Stimulated activated effector memory CD8-positive, alpha-beta T cell treated with anti-CD3 and anti-CD28 coated beads, Interleukin-12 subunit alpha, Interleukin-12 subunit beta, amount 100 ng/mL, for 72 hours (primary cell): Measurements from ENCODE around the gene WDR59.
A peak's percentile ranks its signal among the peaks of the same experiment; 100 is the strongest.
"Not testable (repeated sequence)": the region's sequence is repeated elsewhere in the genome, so short reads cannot be mapped to it uniquely, and the experiment has no call there.

Experiments used
- ATAC-seq: fragments of 150-1000 bp; cut with Tn5 transposase; 2 replicates; pipeline ENCODE4 v1.10.0; 2021
- DNase-seq, 2 donors: peaks; one replicate each; pipeline ENCODE4 v3.0.0; 2021 to 2022; ENCODE audit warnings: low spot score in 2 of 2
- H3K27ac Mint-ChIP-seq: one replicate; pipeline ENCODE4 v1.8.0; 2022; ENCODE audit warnings: mild to moderate bottlenecking, mixed read lengths
- H3K36me3 Mint-ChIP-seq: one replicate; pipeline ENCODE4 v1.8.0; 2022; ENCODE audit warnings: mild to moderate bottlenecking, mixed read lengths
- H3K4me1 Mint-ChIP-seq: one replicate; pipeline ENCODE4 v1.8.0; 2022; ENCODE audit warnings: mixed read lengths
- H3K4me3 Mint-ChIP-seq: one replicate; pipeline ENCODE4 v1.8.0; 2022; ENCODE audit warnings: mild to moderate bottlenecking, mixed read lengths
- H3K9me3 Mint-ChIP-seq: one replicate; pipeline ENCODE4 v1.8.0; 2022; ENCODE audit warnings: mixed read lengths

Gene WDR59

DNA sequence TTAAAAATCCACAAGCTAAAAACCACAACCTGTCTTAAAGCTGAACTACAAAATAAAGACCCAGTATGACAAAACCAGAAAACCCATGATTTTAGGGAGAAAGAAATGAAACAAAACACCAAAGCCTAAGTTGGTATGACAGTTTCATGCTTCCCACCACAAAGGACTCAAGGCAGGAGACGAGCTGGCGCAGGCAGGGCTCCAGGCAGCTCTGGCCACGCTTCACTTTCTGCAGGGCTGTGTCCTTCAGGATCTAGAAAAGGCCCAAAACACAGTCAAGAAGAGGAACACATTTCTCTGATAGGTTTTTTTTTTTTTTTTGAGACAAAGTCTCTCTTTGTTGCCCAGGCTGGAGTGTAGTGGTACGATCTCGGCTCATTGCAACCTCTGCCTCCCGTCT is 75.3 kb downstream of the WDR59 start:
- no peak overlapping the region for H3K27ac Mint-ChIP-seq
- peaks cover 97% of the 10 kb centered on the region for H3K36me3 Mint-ChIP-seq

DNA sequence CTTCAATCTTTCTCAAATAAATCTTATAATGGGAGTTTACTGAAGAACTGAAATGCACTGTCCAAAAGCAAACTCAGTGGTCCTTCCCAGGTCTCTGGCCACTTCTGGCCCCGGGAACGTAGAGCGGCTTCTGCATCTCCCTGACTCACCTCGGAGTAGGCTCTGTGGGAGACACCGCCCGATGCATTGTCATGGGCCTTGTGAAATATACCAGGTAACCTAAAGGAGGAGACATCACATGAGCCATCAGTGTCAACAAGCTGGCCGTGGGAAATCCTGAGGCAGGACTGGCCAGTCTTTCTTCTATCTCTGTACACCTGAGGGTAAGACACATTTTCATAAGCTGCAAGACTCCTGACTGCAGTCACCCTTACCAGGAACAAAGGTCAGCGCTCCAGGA is 76.2 kb downstream of the WDR59 start:
- DNase-seq, H3K27ac Mint-ChIP-seq, H3K4me1 Mint-ChIP-seq, H3K4me3 Mint-ChIP-seq, H3K9me3 Mint-ChIP-seq: not testable (repeated sequence)
- peak; percentile 61 for ATAC-seq
- peaks cover 97% of the 10 kb centered on the region for H3K36me3 Mint-ChIP-seq

More for the DNA sequence above, 75.3 kb downstream of the WDR59 start:
- ATAC-seq (no peak), DNase-seq (no peak)
- H3K4me1 Mint-ChIP-seq = no peaks in the 10 kb centered on the region
- peak overlapping the region; percentile 11 for H3K4me3 Mint-ChIP-seq
- peaks cover 3% of the 10 kb centered on the region for H3K9me3 Mint-ChIP-seq

DNA sequence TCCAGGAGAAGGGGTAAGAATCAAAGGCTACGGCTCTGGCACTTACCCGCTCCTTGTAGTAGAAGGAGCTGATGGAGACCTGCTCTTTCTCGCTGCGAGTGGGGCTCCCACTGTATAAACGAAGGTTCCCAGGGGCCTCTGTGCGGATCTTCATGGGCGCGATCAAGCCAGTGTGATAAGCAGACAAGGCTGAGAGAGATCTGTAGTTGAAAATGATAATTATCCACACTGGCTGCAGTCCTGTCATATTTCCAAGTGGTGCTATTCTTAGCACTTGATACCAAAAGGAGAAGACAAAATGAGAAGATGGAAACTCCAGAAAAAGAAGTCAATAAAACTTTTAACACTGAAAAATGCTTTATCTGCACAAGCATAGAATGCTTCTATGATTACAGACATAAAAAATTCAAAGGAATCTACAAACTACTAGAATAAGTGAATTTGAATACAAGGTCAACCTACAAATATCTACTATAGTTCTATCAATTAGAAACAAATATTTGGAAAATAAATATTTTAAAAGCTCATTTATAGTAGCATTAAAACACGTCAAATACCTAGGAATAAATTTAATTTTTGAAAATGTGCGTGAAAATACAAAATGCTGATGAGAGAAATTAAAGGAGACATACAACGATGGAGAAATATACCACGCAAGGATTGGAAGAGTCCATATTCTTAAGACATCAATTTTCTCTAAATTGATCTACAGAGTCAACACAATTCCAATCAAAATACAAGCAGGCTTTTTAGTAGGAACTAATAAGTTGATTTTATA is 80.8 kb downstream of the WDR59 start:
- H3K36me3 Mint-ChIP-seq = peaks cover 88% of the 10 kb centered on the region

DNA sequence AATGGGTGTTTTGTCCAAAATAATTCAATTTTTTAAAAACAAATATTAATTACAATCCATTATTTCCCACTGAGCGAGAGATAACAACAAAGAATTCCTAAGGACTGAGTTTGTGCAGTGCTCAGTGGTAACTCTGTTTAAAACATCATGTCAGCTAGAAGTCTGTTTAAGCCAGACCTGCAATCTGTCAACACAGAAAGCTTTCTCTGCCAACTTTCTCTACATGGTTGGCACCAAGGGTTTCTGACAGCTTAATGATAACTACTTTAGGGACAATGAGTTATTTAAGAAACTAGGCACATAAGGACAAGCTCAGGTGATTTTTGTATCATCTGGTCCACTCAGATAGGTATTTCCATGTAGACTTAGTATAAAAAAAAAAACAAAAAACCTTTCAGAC is 81.8 kb downstream of the WDR59 start:
- ATAC-seq (no peak), DNase-seq (no peak)
- Mint-ChIP-seq H3K36me3 (peaks cover 90% of the 10 kb centered on the region), H3K27ac (no peak overlapping the region), H3K4me3 (no peak overlapping the region), H3K9me3 (no peaks in the 10 kb centered on the region), H3K4me1 (no peaks in the 10 kb centered on the region)

More for the DNA sequence above, 80.8 kb downstream of the WDR59 start:
- no peak overlapping the region for H3K4me3 Mint-ChIP-seq
- no peaks in the 10 kb centered on the region for H3K4me1 Mint-ChIP-seq
- no peak overlapping the region for H3K27ac Mint-ChIP-seq
- no peak for ATAC-seq
- no peaks in the 10 kb centered on the region for H3K9me3 Mint-ChIP-seq
- no peak for DNase-seq

DNA sequence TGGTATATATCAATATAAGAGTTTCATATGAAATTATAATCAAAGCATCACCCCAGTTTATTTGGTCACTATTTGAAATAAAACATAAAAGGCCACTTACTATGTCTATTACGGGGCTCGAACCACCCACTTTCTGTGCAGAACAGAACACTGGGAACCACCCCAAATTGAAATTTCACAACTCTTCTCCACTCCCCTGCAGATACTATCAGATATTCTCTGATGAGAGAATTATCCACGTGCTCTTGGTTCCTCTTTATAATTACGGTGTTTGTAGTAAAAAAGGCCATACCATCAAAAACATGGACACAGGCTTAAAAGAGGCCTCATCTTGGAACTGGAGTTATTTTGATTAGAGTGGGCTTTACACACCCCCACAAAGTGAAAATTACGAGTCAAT is 82.8 kb downstream of the WDR59 start:
- no peak for ATAC-seq
- peaks cover under 1% of the 10 kb centered on the region for H3K4me1 Mint-ChIP-seq
- H3K4me3 Mint-ChIP-seq = no peak overlapping the region
- no peak for DNase-seq
- H3K27ac Mint-ChIP-seq = no peak overlapping the region
- no peaks in the 10 kb centered on the region for H3K9me3 Mint-ChIP-seq
- H3K36me3 Mint-ChIP-seq = peaks cover 83% of the 10 kb centered on the region

DNA sequence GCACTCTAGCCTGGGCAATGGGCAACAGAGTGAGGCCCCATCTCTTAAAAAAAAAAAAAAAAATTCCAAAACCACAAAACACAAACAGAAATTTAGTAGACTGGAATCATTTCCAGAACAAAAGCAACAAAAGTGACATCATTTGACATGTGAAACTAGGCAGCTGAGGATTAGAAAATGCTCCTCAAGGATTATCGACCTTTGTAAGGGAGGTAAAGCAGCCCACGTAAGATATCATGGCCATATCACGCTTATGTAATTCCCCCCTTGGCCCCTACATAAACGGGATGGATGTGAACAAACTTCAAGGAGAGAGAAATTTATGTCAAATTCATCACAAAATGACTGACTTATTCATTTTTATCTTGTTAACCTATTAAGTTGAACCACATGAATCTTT is 83.3 kb downstream of the WDR59 start:
- peaks cover 78% of the 10 kb centered on the region for H3K36me3 Mint-ChIP-seq
- no peaks in the 10 kb centered on the region for H3K9me3 Mint-ChIP-seq
- ATAC-seq (no peak), DNase-seq (no peak)
- no peak overlapping the region for H3K27ac Mint-ChIP-seq
- H3K4me3 Mint-ChIP-seq = no peak overlapping the region
- peaks cover 4% of the 10 kb centered on the region for H3K4me1 Mint-ChIP-seq

DNA sequence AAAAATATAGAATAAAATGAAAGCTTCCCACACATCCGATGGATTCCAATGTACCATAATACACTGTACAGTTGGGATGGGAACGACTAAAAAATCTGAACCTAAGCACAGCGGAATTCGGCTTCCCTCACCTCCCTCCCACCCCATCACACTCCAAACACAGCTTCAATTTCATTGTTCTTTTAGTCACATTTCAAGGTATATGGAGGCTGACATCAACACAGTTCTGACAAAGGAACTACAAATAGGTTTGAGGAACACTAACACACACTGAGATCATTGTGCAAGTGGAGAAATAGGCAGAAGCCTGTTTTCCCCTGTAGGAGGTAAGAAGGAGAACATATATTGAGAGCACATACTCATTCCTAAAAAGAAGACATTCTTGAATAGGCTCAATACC is 85.1 kb downstream of the WDR59 start:
- Mint-ChIP-seq H3K36me3 (peaks cover 77% of the 10 kb centered on the region), H3K4me3 (no peak overlapping the region), H3K4me1 (peaks cover 4% of the 10 kb centered on the region), H3K9me3 (no peaks in the 10 kb centered on the region), H3K27ac (peak overlapping the region; percentile 1)
- ATAC-seq (no peak), DNase-seq (no peak)

DNA sequence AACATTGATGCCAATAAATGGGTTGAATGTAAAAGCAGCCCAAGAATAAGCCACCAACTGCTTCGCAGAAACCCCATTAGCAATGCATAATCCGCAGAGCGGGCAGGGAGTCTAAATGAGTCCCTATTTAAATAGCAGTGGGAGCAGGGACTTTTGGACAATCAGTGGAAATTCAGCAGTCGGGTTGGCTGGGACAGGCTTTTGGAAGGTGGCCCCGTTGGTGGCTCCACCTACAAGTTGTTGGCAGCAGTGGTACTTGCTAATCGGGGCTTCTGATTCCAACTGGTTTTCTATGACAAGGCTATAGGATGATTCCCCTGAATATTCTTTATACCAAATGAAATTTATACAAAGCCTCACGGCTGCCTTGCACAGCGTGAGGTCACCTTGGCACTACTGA is 86.3 kb downstream of the WDR59 start:
- no peak overlapping the region for H3K27ac Mint-ChIP-seq
- ATAC-seq (no peak), DNase-seq (no peak)
- peaks cover 5% of the 10 kb centered on the region for H3K4me1 Mint-ChIP-seq
- H3K4me3 Mint-ChIP-seq = no peak overlapping the region
- H3K9me3 Mint-ChIP-seq = no peaks in the 10 kb centered on the region
- peaks cover 71% of the 10 kb centered on the region for H3K36me3 Mint-ChIP-seq

DNA sequence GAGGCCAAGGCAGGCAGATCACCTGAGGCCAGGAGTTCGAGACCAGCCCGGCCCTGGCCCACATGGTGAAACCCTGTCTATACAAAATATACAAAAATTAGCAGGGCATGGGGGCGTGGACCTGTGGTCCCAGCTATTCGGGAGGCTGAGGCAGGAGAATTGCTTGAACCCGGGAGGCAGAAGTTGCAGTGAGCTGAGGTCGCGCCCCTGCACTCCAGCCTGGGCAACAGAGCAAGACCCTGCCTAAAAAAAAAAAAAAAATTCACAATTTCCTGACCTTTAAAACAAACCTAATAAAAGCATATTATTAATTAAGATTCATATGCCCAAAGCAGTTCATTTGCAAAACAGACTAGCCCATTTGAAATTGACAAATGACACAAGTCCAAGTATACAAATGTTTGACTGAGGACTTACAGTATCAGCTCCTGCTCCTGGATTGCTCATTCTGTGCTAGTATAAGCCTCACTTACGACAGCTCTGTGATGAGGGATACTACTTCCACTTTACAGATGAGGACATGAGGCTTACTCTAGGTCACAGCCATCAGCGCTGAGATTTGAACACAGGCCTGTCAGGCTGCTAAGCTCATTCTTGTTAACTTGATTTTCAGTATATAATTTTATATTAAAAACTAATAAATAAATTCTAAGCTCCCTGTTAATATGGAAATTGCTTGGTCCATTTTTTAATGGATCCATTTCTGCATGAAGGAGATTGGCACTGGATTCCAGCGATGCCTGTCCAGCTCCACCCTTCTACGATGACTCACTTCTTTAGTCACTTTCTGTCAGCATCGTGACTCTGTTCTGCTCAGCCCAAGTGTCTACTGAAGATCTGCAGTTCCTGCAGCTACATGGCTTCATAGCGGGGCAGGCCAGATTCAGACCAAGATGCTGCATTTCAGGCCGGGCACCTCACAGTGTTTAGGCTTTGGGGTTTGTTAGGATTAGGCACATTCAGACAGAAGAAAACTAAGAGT is 88.2 kb downstream of the WDR59 start:
- H3K9me3 Mint-ChIP-seq = no peaks in the 10 kb centered on the region
- no peak overlapping the region for H3K27ac Mint-ChIP-seq
- peaks cover 71% of the 10 kb centered on the region for H3K36me3 Mint-ChIP-seq
- H3K4me3 Mint-ChIP-seq = no peak overlapping the region
- DNase-seq = no peak
- ATAC-seq = peak; percentile 56
- H3K4me1 Mint-ChIP-seq = peaks cover 13% of the 10 kb centered on the region

DNA sequence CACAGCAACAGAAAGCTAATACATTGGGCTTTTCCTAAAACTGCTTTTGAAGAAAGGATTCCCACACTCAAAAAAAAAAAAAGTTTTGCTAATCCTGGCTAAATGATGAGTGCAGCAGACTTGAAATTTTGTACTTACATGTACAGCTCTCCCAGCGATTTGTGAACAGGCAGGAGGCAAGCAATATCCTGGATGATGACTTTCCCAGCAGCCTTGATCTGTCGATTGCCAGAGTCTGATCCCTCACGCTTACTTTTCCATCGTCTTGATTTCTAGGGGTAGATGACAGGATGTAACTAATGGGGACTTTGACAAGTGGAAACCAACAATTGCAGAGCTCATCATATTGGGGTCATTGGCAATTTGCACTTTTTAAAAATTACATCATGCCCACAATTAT is 91.4 kb downstream of the WDR59 start:
- peak overlapping the region; percentile 44 for H3K27ac Mint-ChIP-seq
- ATAC-seq = no peak
- H3K4me1 Mint-ChIP-seq = peaks cover 27% of the 10 kb centered on the region
- H3K4me3 Mint-ChIP-seq = no peak overlapping the region
- H3K36me3 Mint-ChIP-seq = peaks cover 80% of the 10 kb centered on the region
- DNase-seq = no peak
- no peaks in the 10 kb centered on the region for H3K9me3 Mint-ChIP-seq

DNA sequence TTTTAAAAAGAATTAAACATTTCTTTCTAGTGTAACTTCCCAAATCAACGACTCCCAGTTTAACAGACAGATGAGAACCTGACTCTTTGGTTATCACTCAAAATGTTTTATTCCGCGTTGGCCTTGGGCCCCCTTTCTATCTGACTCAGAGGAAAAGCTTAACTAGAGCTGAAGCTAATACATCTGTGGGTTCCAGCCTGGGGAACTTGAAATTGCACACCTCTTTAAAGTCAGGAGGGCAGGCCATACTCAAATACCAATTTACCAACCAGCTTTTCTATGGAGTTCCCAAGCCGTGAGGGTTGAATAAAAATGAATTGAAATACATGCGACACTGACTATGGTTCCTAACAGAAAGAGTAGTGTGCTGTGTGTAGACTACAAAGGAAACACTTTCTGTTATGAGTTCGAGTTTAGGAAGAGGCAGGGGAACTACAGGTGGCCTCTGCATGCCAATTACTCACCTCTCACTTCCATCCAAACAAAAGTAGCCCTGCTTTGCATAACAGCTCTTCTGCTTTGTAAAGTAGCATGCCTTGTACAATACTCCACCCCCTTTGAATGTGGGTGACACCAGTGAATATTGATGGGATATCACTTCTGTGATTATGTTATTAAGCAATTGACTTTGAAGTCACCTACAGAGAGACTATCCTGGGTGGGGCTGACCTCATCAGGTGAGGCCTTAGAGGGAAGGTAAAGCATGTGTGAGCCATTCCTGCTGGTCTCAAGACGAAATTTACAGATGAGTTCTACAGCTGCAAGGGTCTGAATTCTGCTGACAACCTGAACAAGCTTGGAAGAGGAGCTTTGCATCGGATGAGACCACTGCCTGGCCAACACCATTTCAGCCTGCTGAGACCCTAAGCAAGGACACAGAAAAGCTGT is 92.1 kb downstream of the WDR59 start:
- Mint-ChIP-seq H3K4me3 (no peak overlapping the region), H3K36me3 (peaks cover 80% of the 10 kb centered on the region), H3K4me1 (peaks cover 34% of the 10 kb centered on the region), H3K9me3 (no peaks in the 10 kb centered on the region), H3K27ac (peak overlapping the region; percentile 44)
- ATAC-seq (peak; percentile 67), DNase-seq (no peak)

DNA sequence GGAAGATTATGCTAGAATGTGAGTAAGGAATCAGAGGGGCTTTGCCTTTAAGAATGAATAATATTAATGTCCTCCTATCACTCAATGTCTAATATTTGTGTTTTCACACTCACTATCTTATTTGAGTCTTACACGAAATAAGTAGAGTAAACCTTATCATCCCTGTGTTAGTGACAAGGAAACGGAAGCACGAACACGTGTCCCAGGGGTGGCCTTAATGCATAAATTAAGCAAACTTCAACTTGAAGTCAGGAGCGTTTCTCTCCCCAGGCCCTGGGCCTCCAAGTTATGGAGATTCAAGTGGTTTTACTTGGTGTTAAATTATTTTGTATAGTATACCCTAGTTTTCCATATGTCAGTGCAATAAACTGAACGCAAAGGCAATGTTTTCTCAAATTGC is 96.0 kb downstream of the WDR59 start:
- Mint-ChIP-seq H3K27ac (peak overlapping the region; percentile 96), H3K36me3 (peaks cover 100% of the 10 kb centered on the region), H3K4me1 (peaks cover 46% of the 10 kb centered on the region), H3K4me3 (peak overlapping the region; percentile 57), H3K9me3 (no peaks in the 10 kb centered on the region)
- ATAC-seq (peak; percentile 51), DNase-seq (no peak)

DNA sequence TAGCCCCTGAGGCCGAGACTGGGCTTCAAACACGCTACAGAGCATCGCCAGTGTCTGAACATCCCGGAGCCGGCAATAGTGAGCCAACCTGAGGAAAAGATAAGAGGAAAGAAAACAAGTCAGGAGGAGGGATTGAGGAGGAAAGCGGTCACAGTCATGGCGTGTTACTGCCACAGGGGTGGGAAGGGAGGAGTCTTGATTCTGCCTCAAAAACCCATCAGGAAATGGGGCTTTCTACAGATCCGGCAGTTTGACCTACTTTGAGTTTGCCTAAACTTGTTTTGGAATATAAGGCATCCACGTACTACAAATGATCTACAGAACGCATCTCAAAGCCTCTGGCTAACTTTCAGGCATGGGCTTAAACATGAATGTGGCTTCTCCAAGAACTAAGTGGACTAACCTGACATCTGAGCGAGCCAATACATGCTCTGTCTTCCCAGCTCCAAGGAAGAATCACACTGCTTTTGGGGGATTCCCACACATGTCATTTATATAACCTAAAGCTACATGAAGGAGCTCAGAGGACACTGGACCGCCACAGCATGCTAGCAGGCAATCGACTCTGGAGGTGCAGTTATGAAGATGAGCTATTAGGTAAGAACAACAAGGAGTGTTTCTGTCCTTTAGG is 96.6 kb downstream of the WDR59 start:
- peak overlapping the region; percentile 96 for H3K27ac Mint-ChIP-seq
- ATAC-seq = peak; percentile 65

DNA sequence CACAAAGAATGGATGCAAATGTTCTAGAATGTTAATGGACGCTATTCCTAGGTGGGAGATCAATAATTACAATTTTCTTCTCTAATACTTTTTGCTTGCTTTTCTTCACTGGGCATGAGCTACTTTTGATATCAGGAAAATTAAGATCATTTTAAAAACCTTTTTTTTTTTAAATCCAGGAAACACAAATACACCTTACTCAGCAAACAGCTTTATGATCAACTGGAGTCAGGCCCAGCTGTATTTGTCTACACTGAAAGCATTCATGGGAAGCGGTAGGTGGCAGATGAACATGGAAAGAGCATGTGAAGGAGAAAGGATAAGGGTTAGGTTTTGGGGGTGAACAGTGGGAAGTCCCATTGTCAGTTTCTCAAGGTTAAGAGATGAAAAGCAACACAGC is 97.8 kb downstream of the WDR59 start:
- H3K27ac Mint-ChIP-seq = peak overlapping the region; percentile 96
- DNase-seq = no peak
- H3K4me1 Mint-ChIP-seq = peaks cover 41% of the 10 kb centered on the region
- peaks cover 100% of the 10 kb centered on the region for H3K36me3 Mint-ChIP-seq
- no peak for ATAC-seq
- H3K9me3 Mint-ChIP-seq = no peaks in the 10 kb centered on the region
- H3K4me3 Mint-ChIP-seq = peak overlapping the region; percentile 57

More for the DNA sequence above, 96.6 kb downstream of the WDR59 start:
- peaks cover 100% of the 10 kb centered on the region for H3K36me3 Mint-ChIP-seq
- H3K4me1 Mint-ChIP-seq = peaks cover 46% of the 10 kb centered on the region
- no peaks in the 10 kb centered on the region for H3K9me3 Mint-ChIP-seq
- no peak for DNase-seq
- peak overlapping the region; percentile 57 for H3K4me3 Mint-ChIP-seq
